Neutrophil (primary cell): ENCODE data around the gene SLIT2.

Experiments
- H3K27ac ChIP-seq: fragments of 200-600 bp; sonication (generic); 2 replicates; pipeline ENCODE4 v1.5.1; 2016; ENCODE audit warnings: mild to moderate bottlenecking, moderate library complexity
- H3K27me3 ChIP-seq: fragments of 200-600 bp; sonication (generic); 2 replicates; pipeline ENCODE4 v1.6.0; 2016; ENCODE audit warnings: mild to moderate bottlenecking
- H3K36me3 ChIP-seq: fragments of 200-600 bp; sonication (generic); 2 replicates; pipeline ENCODE4 v1.5.1; 2017
- H3K4me1 ChIP-seq, 2 experiments: fragments of 200-600 bp in 1 of 2; sonication (generic) in 1 of 2; 1 replicate in 1 of 2; 2 replicates in 1 of 2; pipeline versions ENCODE4 v1.5.1 to v1.6.1; 2013 to 2016; ENCODE audit warnings: low read depth in 1 of 2, low read length in 1 of 2, mild to moderate bottlenecking in 1 of 2, moderate library complexity in 1 of 2; ENCODE audit not compliant: control insufficient read depth in 1 of 2, insufficient read depth in 1 of 2
- H3K4me3 ChIP-seq, 2 experiments: fragments of 200-600 bp in 1 of 2; sonication (generic) in 1 of 2; 1 replicate in 1 of 2; 2 replicates in 1 of 2; pipeline ENCODE4 v1.5.1; 2013 to 2016; ENCODE audit warnings: low read depth in 1 of 2, low read length in 1 of 2, mild to moderate bottlenecking in 1 of 2, moderate library complexity in 1 of 2
- H3K9me3 ChIP-seq: fragments of 200-600 bp; sonication (generic); 2 replicates; pipeline ENCODE4 v1.5.1; 2016
- CTCF ChIP-seq: fragments of 200-600 bp; sonication (generic); IDR thresholded peaks from 2 replicates; pipeline ENCODE4 v1.5.1; 2016; ENCODE audit warnings: antibody characterized with exemption

The SLIT2 gene

GRCh38 chr4:20292739-20293138, 41.0 kb downstream of the SLIT2 start:
- Histone ChIP-seq H3K27me3 (no peaks in the 10 kb centered on the region), H3K4me1 (no peaks in the 10 kb centered on the region), H3K9me3 (no peaks in the 10 kb centered on the region), H3K27ac (no peak overlapping the region), H3K36me3 (no peaks in the 10 kb centered on the region), H3K4me3 (no peak overlapping the region)
- no peak for TF ChIP-seq CTCF

- Histone ChIP-seq H3K36me3 (no peaks in the 10 kb centered on the region), H3K4me1 (no peaks in the 10 kb centered on the region), H3K4me3 (no peak overlapping the region), H3K27me3 (no peaks in the 10 kb centered on the region), H3K27ac (no peak overlapping the region), H3K9me3 (no peaks in the 10 kb centered on the region)
- no peak for TF ChIP-seq CTCF
Measured at GRCh38 chr4:20297261-20297660, 45.6 kb downstream of the SLIT2 start.

- no peak for TF ChIP-seq CTCF
- no peaks in the 10 kb centered on the region for H3K27me3 ChIP-seq
- H3K36me3 ChIP-seq, result no peaks in the 10 kb centered on the region
- no peak overlapping the region for H3K27ac ChIP-seq
- no peaks in the 10 kb centered on the region for H3K9me3 ChIP-seq
- H3K4me1 ChIP-seq, result no peaks in the 10 kb centered on the region
- H3K4me3 ChIP-seq, result no peak overlapping the region
Measured at GRCh38 chr4:20297783-20298182, 46.1 kb downstream of the SLIT2 start.

- no peak overlapping the region for H3K4me3 ChIP-seq
- no peaks in the 10 kb centered on the region for H3K27me3 ChIP-seq
- no peaks in the 10 kb centered on the region for H3K9me3 ChIP-seq
- TF ChIP-seq CTCF, result no peak
- no peak overlapping the region for H3K27ac ChIP-seq
- H3K36me3 ChIP-seq, result no peaks in the 10 kb centered on the region
- no peaks in the 10 kb centered on the region for H3K4me1 ChIP-seq
Measured at GRCh38 chr4:20298455-20298854, 46.8 kb downstream of the SLIT2 start.

- H3K36me3 ChIP-seq, result no peaks in the 10 kb centered on the region
- no peaks in the 10 kb centered on the region for H3K4me1 ChIP-seq
- no peak overlapping the region for H3K4me3 ChIP-seq
- no peak for TF ChIP-seq CTCF
- no peaks in the 10 kb centered on the region for H3K27me3 ChIP-seq
- no peaks in the 10 kb centered on the region for H3K9me3 ChIP-seq
- no peak overlapping the region for H3K27ac ChIP-seq
Measured at GRCh38 chr4:20298986-20299385, 47.3 kb downstream of the SLIT2 start.

- H3K4me1 ChIP-seq, result no peaks in the 10 kb centered on the region
- no peak overlapping the region for H3K4me3 ChIP-seq
- no peak overlapping the region for H3K27ac ChIP-seq
- no peaks in the 10 kb centered on the region for H3K27me3 ChIP-seq
- no peaks in the 10 kb centered on the region for H3K9me3 ChIP-seq
- no peaks in the 10 kb centered on the region for H3K36me3 ChIP-seq
- TF ChIP-seq CTCF, result no peak
Measured at GRCh38 chr4:20299515-20299914, 47.8 kb downstream of the SLIT2 start.
